Suprapubic skin (tissue), 4 donors: ENCODE measurements around the gene RNF8. TPM values are rescaled to one million over a fixed set of nuclear protein-coding genes. Genes with fewer than 3 reads are reported as not detected.

ENCODE experiments used
- DNase-seq, 2 donors: peaks; one replicate each; pipeline ENCODE4 v3.0.0-alpha.2; 2019; ENCODE audit warnings: low spot score in 2 of 2
- H3K27ac ChIP-seq: fragments of 200-600 bp; sonication (generic); one replicate; pipeline ENCODE4 v1.5.1; 2019
- H3K27me3 ChIP-seq: fragments of 200-600 bp; sonication (generic); one replicate; pipeline ENCODE4 v1.5.1; 2019
- H3K36me3 ChIP-seq: fragments of 200-600 bp; sonication (generic); one replicate; pipeline ENCODE4 v1.5.1; 2019
- H3K4me1 ChIP-seq: fragments of 200-600 bp; sonication (generic); one replicate; pipeline ENCODE4 v1.5.1; 2019
- H3K4me3 ChIP-seq: fragments of 200-600 bp; sonication (generic); one replicate; pipeline ENCODE4 v1.5.1; 2019; ENCODE audit warnings: mild to moderate bottlenecking
- H3K9me3 ChIP-seq: fragments of 200-600 bp; sonication (generic); one replicate; pipeline ENCODE4 v1.5.1; 2019
- EP300 ChIP-seq: sonication (generic); formaldehyde crosslinking; IDR thresholded peaks from one replicate; pipeline ENCODE4 v1.6.1; 2017; ENCODE audit warnings: antibody characterized with exemption
- POLR2A ChIP-seq, 2 donors: fragments of 450-650 bp; IDR thresholded peaks; one replicate each; pipeline ENCODE4 v1.6.1; 2017; ENCODE audit warnings: antibody characterized with exemption in 2 of 2, mild to moderate bottlenecking in 2 of 2, moderate library complexity in 2 of 2
- POLR2AphosphoS5 ChIP-seq, 3 donors: sonication (generic); formaldehyde crosslinking; IDR thresholded peaks; one replicate each; pipeline ENCODE4 v1.6.1; 2017; ENCODE audit warnings: antibody characterized with exemption in 3 of 3
- WGBS: methylation state at CpG from one replicate; pipeline ENCODE4 v1.1.5; 2018; 5-methylcytosine and 5-hydroxymethylcytosine counted together
- total RNA-seq, 4 donors: library from RNA; depleted of rRNA; stranded (reverse); fragments of >200 nt; gene quantifications; one replicate each; pipeline ENCODE4 v1.1.0, GENCODE V29; 2016
- TF ChIP-seq, protein P1 (sequence below), 2 donors: fragments of 200-600 bp in 1 of 2; fragments of 450-650 bp in 1 of 2; sonication (generic) in 1 of 2; IDR thresholded peaks; one replicate each; pipeline ENCODE4 v1.5.1; 2016 to 2019; ENCODE audit warnings: antibody characterized with exemption in 2 of 2, mild to moderate bottlenecking in 1 of 2, moderate library complexity in 1 of 2

RNF8 gene
- total RNA-seq, 4 donors from 2014 or later, result 12.8 to 17.0 (median 14.3) TPM

- TF ChIP-seq POLR2AphosphoS5 (IDR thresholded peaks at IDR 0.05) (no peak), EP300 (no peak), POLR2A (IDR thresholded peaks at IDR 0.05) (no peak)
- TF ChIP-seq, protein P1, sequence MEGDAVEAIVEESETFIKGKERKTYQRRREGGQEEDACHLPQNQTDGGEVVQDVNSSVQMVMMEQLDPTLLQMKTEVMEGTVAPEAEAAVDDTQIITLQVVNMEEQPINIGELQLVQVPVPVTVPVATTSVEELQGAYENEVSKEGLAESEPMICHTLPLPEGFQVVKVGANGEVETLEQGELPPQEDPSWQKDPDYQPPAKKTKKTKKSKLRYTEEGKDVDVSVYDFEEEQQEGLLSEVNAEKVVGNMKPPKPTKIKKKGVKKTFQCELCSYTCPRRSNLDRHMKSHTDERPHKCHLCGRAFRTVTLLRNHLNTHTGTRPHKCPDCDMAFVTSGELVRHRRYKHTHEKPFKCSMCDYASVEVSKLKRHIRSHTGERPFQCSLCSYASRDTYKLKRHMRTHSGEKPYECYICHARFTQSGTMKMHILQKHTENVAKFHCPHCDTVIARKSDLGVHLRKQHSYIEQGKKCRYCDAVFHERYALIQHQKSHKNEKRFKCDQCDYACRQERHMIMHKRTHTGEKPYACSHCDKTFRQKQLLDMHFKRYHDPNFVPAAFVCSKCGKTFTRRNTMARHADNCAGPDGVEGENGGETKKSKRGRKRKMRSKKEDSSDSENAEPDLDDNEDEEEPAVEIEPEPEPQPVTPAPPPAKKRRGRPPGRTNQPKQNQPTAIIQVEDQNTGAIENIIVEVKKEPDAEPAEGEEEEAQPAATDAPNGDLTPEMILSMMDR (IDR thresholded peaks at IDR 0.05), result no peak
- H3K9me3 ChIP-seq, result no peaks in the 10 kb centered on the region
- peaks cover 61% of the 10 kb centered on the region for H3K36me3 ChIP-seq
- H3K27me3 ChIP-seq, result no peaks in the 10 kb centered on the region
- no peak overlapping the region for H3K4me3 ChIP-seq
- no peak overlapping the region for H3K27ac ChIP-seq
- H3K4me1 ChIP-seq, result no peaks in the 10 kb centered on the region
- WGBS, result 88% methylated on average over 13 of the region's 13 CpGs
- no peak for DNase-seq
These were observed 39.9 kb upstream of the RNF8 start for GRCh38 chr6:37313723-37314486.

- 68% methylated on average over 6 of the region's 6 CpGs for WGBS
These were observed 39.2 kb upstream of the RNF8 start for GRCh38 chr6:37314487-37315156.

DNA sequence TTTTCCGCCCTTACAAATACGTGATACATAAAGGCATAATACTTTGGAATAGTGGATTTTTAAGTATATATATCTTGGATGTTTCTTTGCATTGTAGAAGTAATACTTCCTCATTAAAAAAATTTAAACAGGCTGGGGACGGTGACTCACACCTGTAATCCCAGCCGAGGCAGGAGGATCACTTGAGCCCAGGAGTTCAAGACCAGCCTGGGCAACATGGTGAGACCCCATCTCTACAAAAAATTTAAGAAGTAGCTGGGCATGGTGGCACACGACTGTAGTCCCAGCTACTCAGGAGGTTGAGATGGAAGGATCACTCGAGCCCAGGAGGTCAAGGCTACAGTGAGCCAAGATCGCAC lies 38.6 kb upstream of the RNF8 start:
- H3K36me3 ChIP-seq, result peaks cover 72% of the 10 kb centered on the region
- H3K4me1 ChIP-seq, result no peaks in the 10 kb centered on the region
- no peaks in the 10 kb centered on the region for H3K9me3 ChIP-seq
- H3K4me3 ChIP-seq, result no peak overlapping the region
- whole genome bisulfite sequencing, result 86% methylated on average over 7 of the region's 7 CpGs
- TF ChIP-seq POLR2AphosphoS5 (IDR thresholded peaks at IDR 0.05), result no peak
- TF ChIP-seq, protein P1 (IDR thresholded peaks at IDR 0.05), result no peak
- no peak for TF ChIP-seq POLR2A (IDR thresholded peaks at IDR 0.05)
- TF ChIP-seq EP300, result no peak
- no peaks in the 10 kb centered on the region for H3K27me3 ChIP-seq
- H3K27ac ChIP-seq, result no peak overlapping the region
- no peak for DNase-seq

More at GRCh38 chr6:37314487-37315156, 39.2 kb upstream of the RNF8 start:
- no peak for DNase-seq
- Histone ChIP-seq H3K27ac (no peak overlapping the region), H3K36me3 (peaks cover 67% of the 10 kb centered on the region), H3K9me3 (no peaks in the 10 kb centered on the region), H3K4me1 (no peaks in the 10 kb centered on the region), H3K4me3 (no peak overlapping the region), H3K27me3 (no peaks in the 10 kb centered on the region)
- no peak for TF ChIP-seq EP300
- TF ChIP-seq, protein P1 (IDR thresholded peaks at IDR 0.05), result peak in 1 of 2 donors; percentile 38

GRCh38 chr6:37316071-37316470 lies 37.7 kb upstream of the RNF8 start:
- H3K9me3 ChIP-seq, result no peaks in the 10 kb centered on the region
- no peak overlapping the region for H3K27ac ChIP-seq
- WGBS, result 98% methylated on average over 7 of the region's 7 CpGs
- TF ChIP-seq POLR2A (IDR thresholded peaks at IDR 0.05) (no peak), EP300 (no peak), POLR2AphosphoS5 (IDR thresholded peaks at IDR 0.05) (no peak)
- TF ChIP-seq, protein P1 (IDR thresholded peaks at IDR 0.05), result no peak
- no peaks in the 10 kb centered on the region for H3K27me3 ChIP-seq
- H3K36me3 ChIP-seq, result peaks cover 82% of the 10 kb centered on the region
- H3K4me1 ChIP-seq, result no peaks in the 10 kb centered on the region
- no peak overlapping the region for H3K4me3 ChIP-seq
- no peak for DNase-seq

GRCh38 chr6:37317312-37318038 lies 36.3 kb upstream of the RNF8 start:
- H3K4me1 ChIP-seq, result no peaks in the 10 kb centered on the region
- peaks cover 92% of the 10 kb centered on the region for H3K36me3 ChIP-seq
- H3K27ac ChIP-seq, result no peak overlapping the region
- 85% methylated on average over 5 of the region's 5 CpGs for WGBS
- no peaks in the 10 kb centered on the region for H3K9me3 ChIP-seq
- DNase-seq, result no peak
- no peak overlapping the region for H3K4me3 ChIP-seq
- no peaks in the 10 kb centered on the region for H3K27me3 ChIP-seq
- no peak for TF ChIP-seq POLR2A (IDR thresholded peaks at IDR 0.05)
- TF ChIP-seq POLR2AphosphoS5 (IDR thresholded peaks at IDR 0.05), result no peak
- no peak for TF ChIP-seq EP300
- TF ChIP-seq, protein P1 (IDR thresholded peaks at IDR 0.05), result no peak
